OCI-LY7 (cell line): ENCODE data around the gene AOC3. TPM values are rescaled to one million over a fixed set of nuclear protein-coding genes. Genes with fewer than 3 reads are reported as not detected.

ENCODE experiments used
- BruUV-seq: library from RNA; stranded (reverse); fragments of 400-500 nt; replicated peaks from 2 replicates; lab custom pipeline; 2021; lab: Mats Ljungman, UMichigan
- CTCF ChIA-PET: fragments of 300-600 bp; sonication (Branson Sonifier 250); formaldehyde crosslinking; loops from one replicate; lab custom pipeline; 2022; ENCODE audit warnings: antibody characterized with exemption; ENCODE audit not compliant: unreplicated experiment; lab: Charles Lee
- POLR2A ChIA-PET: fragments of 300-600 bp; sonication (Branson Sonifier 250); formaldehyde crosslinking; loops from one replicate; lab custom pipeline; 2022; ENCODE audit warnings: antibody characterized with exemption; lab: Charles Lee
- DNase-seq: peaks from one replicate; pipeline ENCODE4 v3.0.0-alpha.2; 2015; ENCODE audit warnings: low spot score
- H2AFZ ChIP-seq: fragments of 200-600 bp; sonication (generic), shearing (Covaris generic); 2 replicates; pipeline ENCODE4 v1.6.1; 2014; ENCODE audit warnings: mild to moderate bottlenecking, antibody characterized with exemption, low read length, moderate library complexity
- H3K27ac ChIP-seq: fragments of 200-600 bp; sonication (generic); 2 replicates; pipeline ENCODE4 v1.5.1; 2014; ENCODE audit warnings: mixed run types, low read depth, mild to moderate bottlenecking, moderate library complexity, low read length, inconsistent platforms; ENCODE audit not compliant: poor library complexity, severe bottlenecking
- H3K36me3 ChIP-seq: fragments of 200-600 bp; sonication (generic); 2 replicates; pipeline ENCODE4 v1.6.1; 2014; ENCODE audit warnings: mild to moderate bottlenecking, antibody characterized with exemption, low read length, moderate library complexity, mixed read lengths; ENCODE audit not compliant: insufficient read depth
- H3K4me1 ChIP-seq: fragments of 200-600 bp; sonication (generic); 2 replicates; pipeline ENCODE4 v1.5.1; 2014; ENCODE audit warnings: mild to moderate bottlenecking, low read length; ENCODE audit not compliant: insufficient read depth, poor library complexity, severe bottlenecking
- H3K4me2 ChIP-seq: fragments of 200-600 bp; sonication (generic); 2 replicates; pipeline ENCODE4 v1.6.1; 2014; ENCODE audit warnings: mild to moderate bottlenecking, low read length
- H3K4me3 ChIP-seq: fragments of 200-600 bp; sonication (generic); 2 replicates; pipeline ENCODE4 v1.5.1; 2014; ENCODE audit warnings: mild to moderate bottlenecking, low read depth, low read length; ENCODE audit not compliant: poor library complexity, severe bottlenecking
- H3K79me2 ChIP-seq: fragments of 200-600 bp; sonication (generic); 2 replicates; pipeline ENCODE4 v1.6.1; 2016; ENCODE audit warnings: low read depth, mild to moderate bottlenecking, low read length, moderate library complexity, mixed read lengths; ENCODE audit not compliant: insufficient read depth
- H3K9me2 ChIP-seq: fragments of 200-600 bp; sonication (generic); 2 replicates; pipeline ENCODE4 v1.6.1; 2016; ENCODE audit warnings: mild to moderate bottlenecking, low read length, mixed read lengths; ENCODE audit not compliant: insufficient read depth
- H3K9me3 ChIP-seq: fragments of 200-600 bp; sonication (generic); 2 replicates; pipeline ENCODE4 v1.6.1; 2014; ENCODE audit warnings: mild to moderate bottlenecking, mixed run types, low read length, mixed read lengths
- H4K20me1 ChIP-seq: fragments of 200-600 bp; sonication (generic); 2 replicates; pipeline ENCODE4 v1.6.1; 2014; ENCODE audit warnings: mild to moderate bottlenecking, antibody characterized with exemption, low read length, moderate library complexity, mixed read lengths; ENCODE audit not compliant: insufficient read depth
- EZH2phosphoT487 ChIP-seq: fragments of 200-600 bp; sonication (generic); IDR thresholded peaks from 2 replicates; pipeline ENCODE4 v1.6.1; 2018; ENCODE audit warnings: low read depth, borderline replicate concordance, mild to moderate bottlenecking, mixed run types, antibody characterized with exemption, low read length, moderate library complexity, mixed read lengths
- intact Hi-C: fragments of 100-400 bp; cut with micrococcal nuclease; formaldehyde crosslinking; loops from one replicate; pipeline ENCODE4 v1.10.0; 2022; ENCODE audit not compliant: unreplicated experiment
- total RNA-seq, 2 experiments: library from RNA; depleted of rRNA in 1 of 2; stranded (reverse); fragments of >200 nt in 1 of 2; shearing (Covaris generic) in 1 of 2; gene quantifications; 2 replicates each; pipeline ENCODE4 v1.2.3, GENCODE V29; 2014 to 2022
- TF ChIP-seq, protein P1 (sequence below): fragments of 200-600 bp; sonication (generic); conservative IDR thresholded peaks from 2 replicates; pipeline ENCODE4 v1.5.1; 2014; ENCODE audit warnings: mild to moderate bottlenecking, antibody characterized with exemption, low read length, moderate library complexity, mixed read lengths

The AOC3 gene
- total RNA-seq, 2 experiments from 2014 or later = 0.73 to 2.5 TPM

GRCh38 chr17:42901535-42902229 lies 50.7 kb downstream of the AOC3 start:
- no TSS peak for BruUV-seq
- Histone ChIP-seq H3K79me2 (no peaks in the 10 kb centered on the region), H3K27ac (no peak overlapping the region), H3K36me3 (no peaks in the 10 kb centered on the region), H3K4me1 (peaks cover 7% of the 10 kb centered on the region), H3K9me3 (no peaks in the 10 kb centered on the region), H3K9me2 (no peaks in the 10 kb centered on the region), H3K4me2 (no peak overlapping the region), H2AFZ (no peak overlapping the region), H4K20me1 (no peaks in the 10 kb centered on the region), H3K4me3 (no peak overlapping the region)
- no peak for DNase-seq
- intact Hi-C loops = no loop called here
- POLR2A ChIA-PET = interaction anchor here (0.7 to 1.6 kb wide), 2 partner anchors 7 to 12 kb away, joined by 4 to 5 read pairs; no protein-coding TSS in a partner anchor
- TF ChIP-seq EZH2phosphoT487 = no peak
- TF ChIP-seq, protein P1, sequence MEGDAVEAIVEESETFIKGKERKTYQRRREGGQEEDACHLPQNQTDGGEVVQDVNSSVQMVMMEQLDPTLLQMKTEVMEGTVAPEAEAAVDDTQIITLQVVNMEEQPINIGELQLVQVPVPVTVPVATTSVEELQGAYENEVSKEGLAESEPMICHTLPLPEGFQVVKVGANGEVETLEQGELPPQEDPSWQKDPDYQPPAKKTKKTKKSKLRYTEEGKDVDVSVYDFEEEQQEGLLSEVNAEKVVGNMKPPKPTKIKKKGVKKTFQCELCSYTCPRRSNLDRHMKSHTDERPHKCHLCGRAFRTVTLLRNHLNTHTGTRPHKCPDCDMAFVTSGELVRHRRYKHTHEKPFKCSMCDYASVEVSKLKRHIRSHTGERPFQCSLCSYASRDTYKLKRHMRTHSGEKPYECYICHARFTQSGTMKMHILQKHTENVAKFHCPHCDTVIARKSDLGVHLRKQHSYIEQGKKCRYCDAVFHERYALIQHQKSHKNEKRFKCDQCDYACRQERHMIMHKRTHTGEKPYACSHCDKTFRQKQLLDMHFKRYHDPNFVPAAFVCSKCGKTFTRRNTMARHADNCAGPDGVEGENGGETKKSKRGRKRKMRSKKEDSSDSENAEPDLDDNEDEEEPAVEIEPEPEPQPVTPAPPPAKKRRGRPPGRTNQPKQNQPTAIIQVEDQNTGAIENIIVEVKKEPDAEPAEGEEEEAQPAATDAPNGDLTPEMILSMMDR = no peak
- CTCF ChIA-PET = no interaction called here

GRCh38 chr17:42904110-42904469 lies 53.1 kb downstream of the AOC3 start:
- intact Hi-C loops = no loop called here
- no peak overlapping the region for H3K4me3 ChIP-seq
- H3K27ac ChIP-seq = no peak overlapping the region
- H3K9me3 ChIP-seq = no peaks in the 10 kb centered on the region
- no peaks in the 10 kb centered on the region for H3K79me2 ChIP-seq
- H3K4me2 ChIP-seq = no peak overlapping the region
- POLR2A ChIA-PET = interaction anchor here (0.6 kb wide), 1 partner anchor 165 kb away, joined by 3 read pairs; no protein-coding TSS in a partner anchor
- H2AFZ ChIP-seq = no peak overlapping the region
- TF ChIP-seq, protein P1 = no peak
- no peak for TF ChIP-seq EZH2phosphoT487
- no peaks in the 10 kb centered on the region for H3K36me3 ChIP-seq
- no peaks in the 10 kb centered on the region for H4K20me1 ChIP-seq
- CTCF ChIA-PET = no interaction called here
- BruUV-seq = no TSS peak
- H3K9me2 ChIP-seq = no peaks in the 10 kb centered on the region
- peaks cover 32% of the 10 kb centered on the region for H3K4me1 ChIP-seq
- DNase-seq = no peak
